Adrenal gland (tissue), 12 donors: ENCODE measurements around the gene MYO5A. TPM values are rescaled to one million over a fixed set of nuclear protein-coding genes. Genes with fewer than 3 reads are reported as not detected.

ENCODE experiments used
- DNase-seq, 7 donors: peaks; one replicate each; pipeline ENCODE4 v3.0.0-alpha.2; 2019 to 2020
- H3K27ac ChIP-seq, 5 donors: fragments of 200-600 bp; sonication (generic) in 4 of 5; 1 replicate in 3 of 5; 2 replicates in 2 of 5; pipeline versions ENCODE4 v1.5.1 to v1.8.0; 2016 to 2020; ENCODE audit warnings: mild to moderate bottlenecking in 1 of 5
- H3K27me3 ChIP-seq: fragments of 200-600 bp; 2 replicates; pipeline ENCODE4 v1.8.0; 2021
- H3K36me3 ChIP-seq, 2 donors: fragments of 200-600 bp; replicated peaks in 1 of 2; 1 replicate in 1 of 2; 2 replicates in 1 of 2; pipeline versions ENCODE4 v1.5.1 to v1.8.0; 2018 to 2022
- H3K4me1 ChIP-seq, 2 donors: fragments of 200-600 bp; replicated peaks in 1 of 2; 1 replicate in 1 of 2; 2 replicates in 1 of 2; pipeline versions ENCODE4 v1.5.1 to v1.8.0; 2018 to 2021
- H3K4me3 ChIP-seq, 4 donors: fragments of 200-600 bp; sonication (generic) in 3 of 4; one replicate each; pipeline ENCODE4 v1.5.1; 2016 to 2018
- H3K9me3 ChIP-seq, 3 donors: fragments of 200-600 bp; sonication (generic) in 1 of 3; replicated peaks in 1 of 3; 1 replicate in 2 of 3; 2 replicates in 1 of 3; pipeline versions ENCODE4 v1.5.1 to v1.8.0; 2016 to 2021
- POLR2A ChIP-seq, 2 donors: fragments of 450-650 bp; IDR thresholded peaks; one replicate each; pipeline ENCODE4 v1.6.1; 2017; ENCODE audit warnings: antibody characterized with exemption in 2 of 2, mild to moderate bottlenecking in 2 of 2, moderate library complexity in 1 of 2
- WGBS, 4 donors: extraction: QIAGEN DNeasy Blood & Tissue Kit in 2 of 4; methylation state at CpG; one replicate each; pipeline versions ENCODE4 v1.1.5 to v1.1.7; 2013 to 2017; 5-methylcytosine and 5-hydroxymethylcytosine counted together
- intact Hi-C, 2 donors: fragments of 100-400 bp; cut with DNase I; formaldehyde crosslinking; loops; one replicate each; pipeline versions ENCODE4 v1.14.1 to v1.15.0; 2022 to 2023
- polyA plus RNA-seq, 3 donors: library from polyadenylated mRNA; stranded (reverse); fragments of 200-250 nt in 2 of 3; fragments of 350-450 nt in 1 of 3; fragmentation: Illumina TruSeq in 1 of 3; extraction: RNeasy Lipid Tissue Mini Kit (QIAGEN cat#74804) in 1 of 3; gene quantifications; one replicate each; pipeline ENCODE4 v1.2.3, GENCODE V29; 2013 to 2014
- total RNA-seq, 9 donors: library from RNA; depleted of rRNA in 4 of 9; stranded (reverse); fragments of >200 nt in 4 of 9; fragments of 120-200 nt in 1 of 9; fragmentation: NEBNext Ultra II Directional in 1 of 9; extraction: Animal tissue kit (Norgen Biotek cat#: 25700) in 1 of 9; gene quantifications; one replicate each; pipeline versions ENCODE4 v1.1.0 to v1.2.4, GENCODE V29; 2013 to 2023
- TF ChIP-seq, protein P1 (sequence below), 6 experiments: fragments of 450-650 bp in 4 of 6; fragments of 200-600 bp in 2 of 6; sonication (generic) in 1 of 6; IDR thresholded peaks; 1 replicate in 5 of 6; 2 replicates in 1 of 6; pipeline versions ENCODE4 v1.5.1 to v1.8.0; 2016 to 2021; ENCODE audit warnings: antibody characterized with exemption in 6 of 6, mild to moderate bottlenecking in 2 of 6, moderate library complexity in 1 of 6
- donor health status: healthy with polysubstance abuse.
- donor health status: Bipolar disorder and iron deficiency.
- donor health status: DM: yes; HTN: yes; CAD: no.
- donor health status: DM: no; HTN: no; CAD: no.
- donor health status: DM: no; HTN: no; CAD: no.
- donor health status: DM: yes; HTN: yes; CAD: no.

The MYO5A gene
- total and polyA plus RNA-seq, 12 donors = 6.3 to 57.5 (median 39.6) TPM

- 91 to 96% (median 92%) methylated on average over 6 of the region's 6 CpGs for WGBS, 4 donors
- no peaks in the 10 kb centered on the region for H3K9me3 ChIP-seq
- H3K36me3 ChIP-seq = no peaks in the 10 kb centered on the region
- no peaks in the 10 kb centered on the region for H3K27me3 ChIP-seq
- intact Hi-C loops = no loop called here
- peak in 3 of 7 donors; percentile 24 to 35 (median 29) for DNase-seq
- H3K4me3 ChIP-seq = no peak overlapping the region
- TF ChIP-seq, protein P1, sequence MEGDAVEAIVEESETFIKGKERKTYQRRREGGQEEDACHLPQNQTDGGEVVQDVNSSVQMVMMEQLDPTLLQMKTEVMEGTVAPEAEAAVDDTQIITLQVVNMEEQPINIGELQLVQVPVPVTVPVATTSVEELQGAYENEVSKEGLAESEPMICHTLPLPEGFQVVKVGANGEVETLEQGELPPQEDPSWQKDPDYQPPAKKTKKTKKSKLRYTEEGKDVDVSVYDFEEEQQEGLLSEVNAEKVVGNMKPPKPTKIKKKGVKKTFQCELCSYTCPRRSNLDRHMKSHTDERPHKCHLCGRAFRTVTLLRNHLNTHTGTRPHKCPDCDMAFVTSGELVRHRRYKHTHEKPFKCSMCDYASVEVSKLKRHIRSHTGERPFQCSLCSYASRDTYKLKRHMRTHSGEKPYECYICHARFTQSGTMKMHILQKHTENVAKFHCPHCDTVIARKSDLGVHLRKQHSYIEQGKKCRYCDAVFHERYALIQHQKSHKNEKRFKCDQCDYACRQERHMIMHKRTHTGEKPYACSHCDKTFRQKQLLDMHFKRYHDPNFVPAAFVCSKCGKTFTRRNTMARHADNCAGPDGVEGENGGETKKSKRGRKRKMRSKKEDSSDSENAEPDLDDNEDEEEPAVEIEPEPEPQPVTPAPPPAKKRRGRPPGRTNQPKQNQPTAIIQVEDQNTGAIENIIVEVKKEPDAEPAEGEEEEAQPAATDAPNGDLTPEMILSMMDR (IDR thresholded peaks at IDR 0.05) = no peak
- H3K4me1 ChIP-seq = peaks cover 0 to 7% of the 10 kb centered on the region in 2 donors
- H3K27ac ChIP-seq = no peak overlapping the region
Measured at GRCh38 chr15:52505151-52505550, 23.5 kb downstream of the MYO5A start.

GRCh38 chr15:52503788-52504496, 24.7 kb downstream of the MYO5A start:
- no peaks in the 10 kb centered on the region for H3K36me3 ChIP-seq
- no peak overlapping the region for H3K4me3 ChIP-seq
- TF ChIP-seq, protein P1 (IDR thresholded peaks at IDR 0.05) = no peak
- no peak for TF ChIP-seq POLR2A (IDR thresholded peaks at IDR 0.05)
- no peaks in the 10 kb centered on the region for H3K4me1 ChIP-seq
- no peak for DNase-seq
- peak overlapping the region in 1 of 5 donors; percentile 11 for H3K27ac ChIP-seq
- H3K9me3 ChIP-seq = no peaks in the 10 kb centered on the region
- no peaks in the 10 kb centered on the region for H3K27me3 ChIP-seq
- intact Hi-C loops = no loop called here
- 74 to 81% (median 74%) methylated on average over 5 of the region's 5 CpGs for WGBS, 4 donors

DNA sequence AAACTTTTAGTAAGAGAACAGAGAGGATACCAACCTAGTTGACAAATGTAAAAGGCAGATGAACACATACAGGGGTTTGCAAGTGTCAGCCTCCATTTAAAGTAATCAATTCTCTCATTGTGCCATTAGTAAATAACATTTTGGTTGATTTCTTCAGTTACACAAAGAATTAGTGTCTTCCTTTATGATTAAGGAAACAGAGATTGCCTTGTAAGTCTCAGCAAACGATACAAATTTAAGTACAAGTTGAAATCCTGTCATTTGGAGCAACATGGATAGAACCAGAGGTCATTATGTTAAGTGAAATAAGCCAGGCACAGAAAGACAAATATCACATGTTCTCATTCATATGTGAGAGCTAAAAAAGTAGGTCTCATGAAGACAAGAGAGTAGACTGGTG, 26.1 kb downstream of the MYO5A start:
- intact Hi-C loops = no loop called here
- 75 to 86% (median 83%) methylated on average over 1 of the region's 1 CpG for WGBS, 4 donors

DNA sequence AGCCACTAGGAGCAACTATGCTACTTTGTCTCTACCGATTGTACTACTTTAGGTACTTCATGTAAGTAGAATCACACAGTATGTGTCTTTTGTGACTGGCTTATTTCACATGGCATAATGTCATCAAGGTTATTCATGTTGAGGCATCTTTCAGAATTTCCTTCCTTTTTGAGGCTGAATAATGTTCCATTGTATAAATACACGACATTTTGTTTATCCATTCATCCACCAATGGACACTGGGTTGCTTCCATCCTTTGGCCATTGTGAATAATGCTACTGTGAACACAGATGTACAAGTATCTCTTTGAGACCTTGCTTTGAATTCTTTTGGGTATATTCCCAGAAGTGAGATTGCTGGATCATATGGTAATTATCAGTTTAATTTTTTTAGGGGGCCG, 29.2 kb downstream of the MYO5A start:
- 88 to 96% (median 90%) methylated on average over 3 of the region's 3 CpGs for WGBS, 4 donors
- TF ChIP-seq, protein P1 (IDR thresholded peaks at IDR 0.05) = no peak
- TF ChIP-seq POLR2A (IDR thresholded peaks at IDR 0.05) = no peak
- Histone ChIP-seq H3K4me3 (no peak overlapping the region), H3K27me3 (no peaks in the 10 kb centered on the region), H3K27ac (no peak overlapping the region), H3K9me3 (no peaks in the 10 kb centered on the region), H3K36me3 (no peaks in the 10 kb centered on the region), H3K4me1 (no peaks in the 10 kb centered on the region)
- intact Hi-C loops = no loop called here
- no peak for DNase-seq

More for the DNA sequence above, 26.1 kb downstream of the MYO5A start:
- TF ChIP-seq, protein P1 (IDR thresholded peaks at IDR 0.05) = no peak
- TF ChIP-seq POLR2A (IDR thresholded peaks at IDR 0.05) = no peak
- no peaks in the 10 kb centered on the region for H3K27me3 ChIP-seq
- no peaks in the 10 kb centered on the region for H3K9me3 ChIP-seq
- no peak overlapping the region for H3K27ac ChIP-seq
- H3K4me3 ChIP-seq = no peak overlapping the region
- H3K4me1 ChIP-seq = no peaks in the 10 kb centered on the region
- no peak for DNase-seq
- no peaks in the 10 kb centered on the region for H3K36me3 ChIP-seq
